ENCODE measurements around the gene CALHM3.
"Not testable (repeated sequence)": the region's sequence is repeated elsewhere in the genome, so short reads cannot be mapped to it uniquely, and the experiment has no call there.

The CALHM3 gene

DNA sequence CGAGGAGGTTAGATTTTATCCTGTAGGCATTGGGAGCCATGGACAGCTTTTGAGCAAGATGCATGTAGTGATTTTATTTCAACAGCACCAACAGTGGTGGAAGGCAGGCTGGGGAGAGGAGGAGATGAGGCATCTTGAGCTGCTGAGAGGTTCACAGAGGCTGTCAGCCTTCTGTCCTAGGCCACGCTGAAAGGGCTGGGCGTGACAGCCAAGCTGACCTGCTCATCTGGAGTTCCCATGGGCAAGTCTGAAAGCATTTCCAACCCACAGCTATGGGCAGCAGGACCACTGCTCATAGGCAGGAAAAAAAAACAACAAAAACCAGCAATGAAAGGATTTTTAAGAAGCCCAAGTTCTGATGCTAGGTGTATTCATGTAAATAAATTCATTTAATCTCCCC lies 22.1 kb upstream of the CALHM3 start:
- ATAC-seq, result no peak

DNA sequence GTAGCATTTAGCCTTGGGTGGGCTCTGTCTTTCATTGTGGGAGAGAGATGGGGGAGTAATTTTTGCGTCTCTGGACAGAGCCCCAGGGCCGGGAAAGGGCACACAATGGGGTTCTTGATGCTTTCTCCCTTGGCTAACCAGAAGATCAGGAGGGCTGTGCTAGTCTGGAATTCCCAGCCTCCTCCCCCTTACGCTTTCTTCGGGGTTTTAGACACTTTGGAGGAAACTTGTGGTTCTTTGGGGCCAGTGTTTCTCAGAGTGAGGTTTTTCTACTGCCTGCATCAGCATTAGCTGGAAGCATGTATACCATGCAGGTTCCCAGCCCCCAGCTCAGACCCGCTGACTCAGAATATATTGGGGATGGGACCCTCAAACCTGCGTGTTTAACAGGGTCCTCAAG lies 21.4 kb upstream of the CALHM3 start:
- ATAC-seq, result no peak

DNA sequence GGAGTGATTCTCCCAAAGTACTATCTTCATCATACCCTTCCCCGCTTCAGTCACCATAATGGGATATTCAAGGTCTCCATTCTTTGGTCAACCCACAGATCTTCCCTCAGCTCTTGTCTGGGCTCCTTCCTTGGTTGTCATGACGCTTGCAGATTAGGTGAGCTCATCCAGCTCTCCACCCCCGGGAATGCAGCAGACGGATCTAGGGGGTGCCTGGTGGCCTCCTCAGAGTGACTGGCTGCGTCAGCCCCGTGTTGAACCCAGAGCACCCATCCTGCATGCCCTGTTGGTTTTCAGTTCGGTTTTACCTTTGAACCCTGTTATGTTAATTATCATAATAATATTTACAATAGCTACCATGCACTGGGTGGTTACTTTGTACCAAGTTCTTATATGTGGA lies 20.8 kb upstream of the CALHM3 start:
- no peak for ATAC-seq

DNA sequence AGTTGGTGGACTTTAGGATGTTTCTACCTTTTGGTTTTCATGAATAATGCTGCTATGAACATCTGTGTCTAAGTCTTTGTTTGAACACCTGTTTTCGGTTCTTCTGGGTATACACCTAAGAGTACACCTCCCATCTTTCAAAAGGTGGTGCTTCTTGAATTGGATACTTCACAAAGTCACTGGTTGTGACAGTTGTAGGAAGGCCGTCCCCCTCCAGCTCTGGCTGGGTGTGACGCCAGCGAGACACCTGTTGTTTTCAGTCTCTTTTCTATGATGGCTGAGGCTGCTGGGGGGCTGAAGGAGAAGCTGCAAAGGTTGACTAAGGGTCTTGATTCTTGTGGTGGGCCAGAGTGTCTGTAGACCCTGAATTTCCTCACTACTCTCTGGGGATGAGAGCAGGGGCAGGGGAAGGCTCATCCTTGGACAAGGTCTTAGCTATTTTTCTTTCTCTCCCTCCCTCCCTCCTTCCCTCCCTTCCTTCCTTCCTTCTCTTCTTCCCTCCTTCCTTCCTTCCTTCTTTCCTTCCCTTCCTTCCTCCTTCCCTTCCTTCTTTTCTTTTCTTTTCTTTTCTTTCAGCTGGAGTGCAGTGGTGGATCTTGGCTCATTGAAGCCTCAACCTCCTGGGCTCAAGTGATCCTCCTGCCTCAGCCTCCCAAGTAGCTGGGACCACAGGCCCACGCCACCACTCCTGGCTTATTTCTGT lies 20.0 kb upstream of the CALHM3 start:
- ATAC-seq, result no peak

DNA sequence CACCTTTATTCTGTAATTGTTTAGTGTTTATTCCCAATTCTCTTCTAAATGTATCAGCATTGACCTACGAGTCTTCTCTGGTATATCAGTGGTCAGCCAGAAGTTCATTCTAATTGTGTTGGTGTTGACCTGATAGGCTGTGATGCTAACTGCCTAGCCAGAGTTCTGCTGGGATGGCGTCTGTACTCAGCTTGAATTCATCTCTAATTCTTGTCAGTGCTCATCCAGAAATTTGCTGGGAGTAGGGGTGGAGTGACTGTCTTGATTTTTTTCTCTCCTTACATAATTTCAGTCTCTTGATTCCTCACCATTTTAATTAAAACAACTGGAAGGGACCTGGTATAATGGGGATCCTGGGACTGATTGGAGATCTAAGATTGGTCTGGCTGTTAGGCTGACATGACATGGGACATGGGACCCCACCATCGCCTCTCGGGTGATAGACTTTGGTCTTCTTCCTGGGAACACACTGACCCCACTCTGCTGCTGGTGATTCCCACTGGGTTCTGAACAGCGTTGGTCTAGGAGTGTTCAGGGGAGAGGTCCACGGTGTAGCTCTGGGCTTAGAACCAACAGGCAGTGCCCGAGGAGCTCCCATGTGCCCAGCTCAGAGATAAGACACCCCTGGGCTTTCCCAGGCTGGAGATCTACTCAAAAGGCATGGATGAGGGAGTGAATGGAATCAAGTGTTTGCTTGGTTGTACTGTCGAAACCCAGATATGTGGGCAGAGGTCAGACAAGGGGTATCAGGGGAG lies 18.3 kb upstream of the CALHM3 start:
- no peak for ATAC-seq

DNA sequence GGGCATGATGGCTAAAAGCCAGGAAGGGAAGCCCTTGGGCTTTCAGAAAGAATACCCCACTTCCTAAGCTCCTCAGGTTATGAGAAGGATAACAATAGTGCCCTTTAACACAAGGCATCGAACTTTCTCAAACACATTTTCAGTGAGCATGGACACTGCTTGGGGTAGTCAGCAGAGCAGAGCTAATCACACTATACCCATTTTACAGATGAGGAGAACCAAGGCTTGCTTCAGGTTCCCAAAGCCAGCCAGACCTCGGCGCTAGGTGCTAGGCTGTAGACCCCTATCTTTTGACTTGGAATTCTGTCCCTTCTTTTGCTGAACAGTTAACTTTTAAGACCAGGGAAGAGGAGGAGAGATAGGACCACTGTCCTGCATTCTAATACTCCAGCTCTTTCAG lies 16.3 kb upstream of the CALHM3 start:
- no peak for ATAC-seq

DNA sequence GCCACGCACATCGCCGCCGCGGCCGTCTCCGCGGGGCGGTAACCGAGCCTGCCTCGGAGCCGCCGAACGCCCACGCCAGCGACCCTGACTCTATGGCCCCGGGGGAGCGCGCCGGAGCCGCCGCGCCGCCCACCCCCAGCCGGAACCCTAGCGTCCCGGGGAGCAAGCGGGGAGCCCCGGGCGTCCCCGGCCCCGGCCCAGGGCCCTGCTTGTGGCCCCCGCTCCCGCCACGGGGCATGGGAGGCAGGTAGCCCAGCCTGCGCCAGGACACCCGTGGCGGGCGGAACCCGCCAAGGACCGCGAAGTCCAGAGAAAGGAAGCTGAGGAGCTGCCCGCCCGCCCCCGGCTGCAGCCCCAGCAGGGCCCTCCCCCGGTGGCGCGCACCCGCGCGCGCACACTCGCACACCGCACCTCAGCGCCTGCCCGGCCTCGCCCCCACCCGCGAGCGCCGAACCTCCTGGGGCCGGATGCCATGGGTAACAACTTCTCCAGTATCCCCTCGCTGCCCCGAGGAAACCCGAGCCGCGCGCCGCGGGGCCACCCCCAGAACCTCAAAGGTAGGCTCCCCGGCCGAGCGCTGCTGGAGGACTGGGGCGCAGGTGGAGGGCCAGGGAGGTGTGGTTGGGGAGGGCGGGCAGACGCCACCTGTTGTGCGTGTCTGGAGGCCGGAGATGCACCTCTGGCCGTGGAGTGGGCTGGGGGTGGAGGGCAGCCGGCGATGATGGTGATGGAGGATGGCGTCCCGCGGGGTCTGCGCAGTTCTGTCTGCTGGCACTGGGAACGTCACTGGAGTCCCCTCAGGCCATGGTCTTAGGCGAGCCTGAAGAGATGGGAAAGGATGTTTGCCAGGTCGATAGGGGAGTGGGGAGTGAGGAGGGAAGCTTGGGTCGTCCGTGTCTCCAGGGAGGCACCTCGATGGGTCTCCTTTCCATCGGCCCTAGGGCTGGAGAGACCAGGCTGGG lies 15.2 kb upstream of the CALHM3 start:
- no peak for ATAC-seq

DNA sequence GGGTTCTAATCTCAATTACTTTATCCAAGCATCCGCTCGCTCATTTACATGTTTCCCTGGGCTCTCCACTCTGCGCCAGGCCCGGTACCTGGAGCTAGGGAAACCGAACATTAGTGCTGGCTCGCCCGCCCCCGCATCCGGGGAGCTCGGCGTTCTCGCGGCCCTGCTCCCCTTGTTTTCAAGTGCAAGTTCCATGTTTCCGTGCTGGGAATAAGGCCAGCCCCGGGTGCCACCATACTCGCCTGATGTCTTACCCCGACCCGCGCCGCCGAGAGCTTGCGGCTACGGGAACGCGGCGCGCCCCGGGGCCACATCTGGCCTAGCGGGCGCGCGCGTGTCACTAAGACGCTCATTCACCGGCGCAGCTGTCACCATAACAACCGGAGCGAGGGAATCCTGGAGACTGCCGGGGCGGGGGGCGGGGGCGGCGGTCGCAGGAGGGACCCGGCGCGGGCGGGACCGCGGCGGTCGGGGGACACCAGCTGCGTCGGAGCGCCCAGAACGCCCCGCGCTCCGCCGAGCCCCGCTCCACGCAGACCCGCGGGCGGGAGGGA lies 14.4 kb upstream of the CALHM3 start, which contains the start of gene NEURL1:
Gene NEURL1 (plus strand): TSS at position 344 of the 554 bp plus-strand sequence. CDS start 683 bp downstream, outside the sequence.
- ATAC-seq, result no peak

DNA sequence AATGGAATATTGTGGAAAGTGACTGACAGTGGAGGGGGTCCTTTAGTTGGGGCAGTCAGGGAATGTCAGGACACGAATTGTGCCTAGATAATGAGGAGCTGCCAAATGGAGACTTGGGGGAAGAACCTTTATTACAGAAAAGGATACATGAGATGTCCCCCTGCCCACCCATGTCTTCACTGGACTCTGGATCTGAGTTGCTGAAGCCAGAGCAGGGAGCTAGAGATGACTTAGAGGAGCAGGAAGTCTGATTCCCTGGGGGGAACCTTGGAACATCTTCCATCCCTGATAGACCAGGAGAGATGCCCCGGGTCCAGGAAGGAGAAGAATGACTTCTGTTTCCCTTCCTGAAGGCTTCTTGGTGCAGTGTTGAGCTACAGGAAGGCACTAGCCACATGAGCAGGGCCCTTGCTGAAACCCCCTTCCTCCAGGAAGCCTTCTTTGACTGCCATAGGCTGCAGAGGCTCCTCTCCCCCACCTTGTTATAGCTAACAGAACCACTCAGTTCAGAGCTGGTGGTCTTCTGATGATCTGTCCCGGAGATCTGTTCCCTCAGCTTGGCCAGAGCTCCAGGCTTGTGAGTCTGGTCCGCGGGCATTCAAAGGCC lies 13.7 kb upstream of the CALHM3 start:
- ATAC-seq, result no peak

DNA sequence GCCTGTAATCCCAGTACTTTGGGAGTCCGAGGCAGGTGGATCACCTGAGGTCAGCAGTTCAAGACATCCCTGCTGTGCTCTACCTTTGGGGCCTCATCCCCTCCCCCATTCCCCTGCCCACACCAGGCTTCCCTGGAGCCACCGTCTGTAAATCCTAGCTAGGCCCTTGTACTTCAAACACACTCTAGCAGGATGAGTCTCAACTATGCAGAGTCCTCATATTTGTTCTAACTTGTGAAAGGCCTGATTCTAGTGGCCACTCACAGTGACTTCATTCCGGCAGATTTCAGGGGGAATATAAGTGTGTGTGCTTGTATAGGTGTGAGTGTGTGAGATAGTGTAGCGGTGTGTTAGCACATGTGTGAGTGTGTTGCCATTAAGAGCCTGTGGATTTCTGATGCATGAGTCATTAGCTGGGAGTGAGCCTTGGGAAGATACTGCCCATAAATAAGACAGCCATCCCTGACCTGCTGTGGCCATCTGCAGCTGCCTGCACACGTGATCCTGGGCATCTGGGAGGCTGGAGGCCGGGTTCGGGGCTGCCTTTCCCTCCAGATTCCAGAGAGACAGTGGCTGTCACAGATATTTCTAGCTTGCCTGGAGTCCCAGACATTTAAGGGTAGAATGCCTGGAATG lies 12.8 kb upstream of the CALHM3 start:
- no peak for ATAC-seq

DNA sequence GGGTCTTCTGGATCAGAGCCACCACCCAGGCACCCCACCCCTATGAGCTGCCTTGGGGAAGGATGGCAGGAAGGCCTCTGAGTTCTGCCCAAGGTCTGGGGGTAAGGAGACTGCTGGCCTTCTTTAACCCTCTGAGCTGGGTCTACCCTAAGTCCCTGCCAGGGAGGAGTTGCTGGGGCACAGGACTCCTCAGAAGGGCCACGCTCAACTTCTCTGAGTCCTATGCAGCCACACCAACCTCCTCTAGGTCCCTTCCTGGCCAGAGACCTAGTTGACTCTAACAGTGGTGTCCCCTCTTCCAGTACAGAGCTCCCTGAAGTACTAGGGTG lies 11.9 kb upstream of the CALHM3 start:
- ATAC-seq, result peak; percentile 5 to 9

DNA sequence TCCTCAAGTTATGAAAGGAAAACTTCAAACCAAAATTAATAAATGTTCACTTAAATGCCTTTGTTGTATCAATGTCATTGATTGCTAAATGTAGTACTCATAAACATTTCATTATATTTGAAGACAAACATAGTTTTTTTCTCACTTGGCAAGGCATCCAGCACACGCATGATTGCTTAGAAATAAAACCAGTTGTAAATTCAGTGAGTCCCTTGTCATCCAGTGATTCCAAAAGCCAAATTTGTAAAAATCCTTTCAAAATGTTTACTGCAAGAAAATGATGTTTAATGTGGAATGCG lies 8.3 kb upstream of the CALHM3 start:
- ATAC-seq, result no peak

DNA sequence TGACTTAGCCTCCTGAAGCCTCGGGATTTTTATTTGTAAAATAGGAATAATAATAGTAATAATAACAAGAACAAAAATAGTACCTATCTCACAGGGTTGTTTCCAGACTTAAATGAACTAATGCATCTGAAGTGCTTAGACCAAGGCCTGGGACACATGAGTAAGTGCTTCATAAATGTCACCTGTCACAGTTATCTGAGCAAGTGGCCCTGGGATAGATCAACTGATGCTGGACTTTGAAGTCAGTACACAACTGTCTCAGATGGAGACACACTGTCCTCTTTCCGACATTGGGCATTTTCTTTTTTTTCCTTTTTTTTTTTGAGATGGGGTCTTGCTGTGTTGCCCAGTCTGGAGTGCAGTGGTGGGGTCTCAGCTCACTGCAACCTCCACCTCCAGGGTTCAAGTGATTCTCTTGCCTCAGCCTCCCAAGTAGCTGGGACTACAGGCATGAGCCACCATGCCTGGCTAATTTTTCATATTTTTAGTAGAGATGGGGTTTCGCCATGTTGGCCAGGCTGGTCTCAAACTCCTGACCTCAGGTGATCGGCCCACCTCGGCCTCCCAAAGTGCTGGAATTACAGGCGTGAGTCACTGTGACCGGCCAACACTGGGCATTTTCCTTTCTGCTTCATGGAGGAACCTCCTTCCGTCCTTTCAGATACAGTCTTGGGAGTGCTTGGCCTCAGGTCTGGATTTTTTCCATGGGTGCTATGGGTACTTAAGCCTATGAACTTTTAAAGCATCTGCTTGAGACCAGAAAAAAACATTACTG lies 7.8 kb upstream of the CALHM3 start:
- ATAC-seq, result not testable (repeated sequence)

DNA sequence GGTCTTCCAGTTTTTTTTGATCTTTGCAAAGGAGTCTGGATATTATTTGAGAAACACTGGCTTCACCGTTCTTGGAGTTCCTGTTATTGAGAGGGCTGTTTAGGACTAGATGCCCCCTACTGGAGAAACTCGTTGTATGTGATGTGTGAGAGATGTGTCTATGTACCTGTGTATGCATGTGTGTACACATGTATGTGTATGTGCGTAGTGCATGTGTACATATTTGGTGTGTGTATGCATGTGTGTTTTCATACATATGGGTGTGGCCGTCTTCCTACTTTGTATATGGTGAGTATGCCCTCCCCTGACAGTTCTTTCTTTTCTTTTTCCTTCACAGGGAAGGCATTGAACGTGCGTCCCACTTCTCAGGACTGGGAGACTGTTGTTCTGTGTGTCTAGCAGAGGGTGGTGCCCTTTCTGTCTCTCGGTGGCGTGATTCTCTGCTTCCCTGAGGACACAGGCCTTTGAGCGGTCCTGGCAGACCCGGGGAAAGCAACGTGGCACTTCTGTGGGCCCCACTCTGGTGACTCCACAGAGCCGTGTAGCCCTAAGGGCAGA lies 3.0 kb upstream of the CALHM3 start:
- ATAC-seq, result peak; percentile 64 to 82

DNA sequence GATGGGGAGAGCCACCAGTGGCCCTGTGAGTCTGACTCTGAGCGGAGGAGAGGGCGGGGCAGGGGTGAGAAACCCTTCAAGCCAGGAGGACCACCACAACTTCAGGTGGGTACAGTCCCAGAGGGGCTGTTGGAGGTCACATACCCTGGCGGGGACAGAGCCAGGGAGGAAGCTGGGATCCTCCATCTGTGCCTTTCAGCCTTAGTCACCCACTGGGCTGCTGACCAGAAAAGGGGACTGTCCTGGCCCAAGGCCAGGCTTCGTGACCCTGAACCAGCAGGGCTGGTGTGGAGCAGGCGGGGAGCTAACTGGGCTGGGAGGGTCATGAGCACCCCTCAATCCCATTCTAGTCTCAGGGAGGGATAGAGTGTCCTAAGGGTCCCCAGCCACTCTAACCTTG lies 1.5 kb upstream of the CALHM3 start:
- ATAC-seq, result no peak

DNA sequence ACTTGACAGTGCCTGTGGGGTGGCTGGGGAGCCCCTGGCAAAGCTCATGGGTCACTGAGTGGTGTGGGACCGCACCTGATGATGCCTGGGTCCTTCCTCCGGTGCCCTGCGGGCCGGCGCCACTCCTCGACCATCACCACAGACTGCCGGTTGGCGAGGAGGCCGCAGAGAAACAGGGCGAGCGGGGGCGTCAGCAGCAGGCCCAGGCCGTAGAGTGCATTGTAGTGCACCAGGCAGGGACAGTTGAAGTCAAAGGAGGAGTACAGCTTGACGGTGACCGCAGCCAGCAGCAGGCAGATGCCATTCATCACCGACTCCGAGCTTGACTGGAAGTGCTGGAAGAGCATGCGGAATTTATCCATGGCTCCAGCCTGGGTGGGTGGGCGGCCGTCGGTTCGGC lies 369 bp downstream of the CALHM3 start:
- no peak for ATAC-seq

DNA sequence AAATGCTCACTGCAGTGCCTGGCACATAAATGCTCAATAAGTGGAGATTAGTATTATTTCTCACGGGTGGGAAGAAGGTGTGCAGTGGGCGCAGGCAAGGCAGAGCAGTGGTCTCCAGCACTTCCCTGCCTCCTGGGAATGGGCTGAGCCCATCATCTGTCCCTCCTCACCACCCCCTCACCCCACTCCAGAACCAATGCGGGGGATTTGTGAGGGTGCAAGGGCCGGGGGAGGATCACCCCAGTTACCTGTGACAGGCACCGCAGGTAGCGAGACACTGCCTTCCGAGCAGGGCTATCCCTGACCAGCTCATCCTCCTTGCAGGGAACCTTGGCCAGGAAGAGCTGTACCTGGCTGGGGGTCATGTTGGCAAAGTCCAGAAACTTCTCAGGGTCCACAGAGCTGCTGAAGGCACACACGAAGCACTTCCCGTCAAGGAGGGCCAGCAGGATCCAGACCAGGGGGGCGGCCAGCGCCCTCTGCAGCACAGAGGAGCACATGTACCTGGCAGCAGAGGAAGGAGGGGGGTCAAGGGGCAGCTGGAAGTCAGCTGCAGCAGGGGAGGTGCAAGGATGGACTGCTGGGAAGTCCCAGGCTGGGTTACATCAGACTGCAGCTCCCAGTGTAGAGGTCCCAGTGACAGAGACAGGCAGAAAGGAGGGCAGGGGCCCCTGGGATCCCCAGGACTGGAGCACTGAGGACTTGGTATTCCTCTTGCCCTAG lies 2.8 kb downstream of the CALHM3 start:
- no peak for ATAC-seq

DNA sequence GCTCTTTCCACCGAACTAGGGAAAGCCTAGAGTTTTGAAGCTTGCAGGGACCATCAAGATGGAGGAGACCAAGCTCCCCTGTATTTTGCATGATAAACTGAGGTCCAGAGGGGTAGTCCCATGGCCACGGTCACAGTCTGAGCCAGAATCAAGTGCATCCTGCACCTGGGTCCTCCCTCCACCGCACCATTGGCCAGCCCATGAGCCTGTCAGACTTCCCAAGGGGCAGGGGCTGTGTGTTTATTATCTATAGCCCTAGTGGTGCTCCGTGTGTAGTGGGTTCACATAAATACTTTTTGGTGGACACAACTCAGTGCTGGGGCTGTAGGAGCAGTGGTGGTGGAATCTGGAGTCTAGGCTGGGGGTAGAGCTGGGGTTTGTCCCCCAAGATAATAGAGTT lies 3.6 kb downstream of the CALHM3 start:
- ATAC-seq, result no peak

DNA sequence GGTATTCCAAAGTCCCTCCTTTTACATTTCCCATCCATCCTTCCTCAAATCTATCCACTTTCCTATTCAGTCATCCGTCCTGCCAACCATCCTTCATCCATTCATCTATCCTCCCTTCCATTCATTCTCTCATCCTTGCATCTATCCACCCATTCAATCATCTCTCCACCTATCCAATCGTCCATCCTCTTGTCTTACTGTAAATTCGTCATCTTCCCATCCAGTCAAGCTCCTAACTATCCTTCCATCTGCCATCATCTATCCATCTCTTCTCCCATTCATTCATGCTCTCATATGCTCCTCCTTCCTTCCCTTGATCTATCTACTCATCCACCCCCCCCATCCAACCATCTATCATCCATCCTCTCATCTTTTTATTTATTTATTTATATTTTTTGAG lies 5.0 kb downstream of the CALHM3 start:
- no peak for ATAC-seq

DNA sequence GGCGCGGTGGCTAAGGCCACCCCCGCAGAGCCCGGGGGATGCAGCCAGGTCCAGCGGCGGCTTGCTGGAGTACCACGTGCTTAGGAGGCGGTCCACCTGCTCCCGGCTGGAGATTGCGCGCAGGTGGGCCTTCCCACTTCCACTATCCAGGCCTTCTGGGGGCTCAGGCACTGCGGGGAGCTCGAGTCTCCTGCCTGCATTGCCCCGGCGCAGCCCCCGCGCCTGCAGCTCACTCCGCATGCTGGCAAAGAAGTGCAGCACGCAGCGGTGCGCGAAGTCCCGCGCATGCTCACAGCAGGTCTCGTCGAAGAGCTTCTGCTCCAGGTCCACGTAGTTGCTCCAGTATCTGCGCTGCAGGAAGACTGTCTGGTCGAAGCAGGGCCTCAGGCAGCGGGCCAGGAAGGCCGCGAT lies 5.8 kb downstream of the CALHM3 start:
- ATAC-seq, result no peak
